ENCODE measurements around the gene DERL3.

The DERL3 gene

GRCh38 chr22:23847310-23847920 is 8.6 kb upstream of the DERL3 start:
- H3K36me3 ChIP-seq (ENCODE audit: control insufficient read depth in 1 of 2, insufficient read depth in 2 of 2, low read length in 2 of 2): no peaks in the 10 kb centered on the region
- H3K9ac ChIP-seq (ENCODE audit: low read depth in 1 of 2, low read length in 2 of 2): no peak overlapping the region
- no peaks in the 10 kb centered on the region for H3K27me3 ChIP-seq (ENCODE audit: control insufficient read depth in 1 of 2, insufficient read depth in 2 of 2, low read length in 2 of 2)
- no peaks in the 10 kb centered on the region for H3K9me3 ChIP-seq (ENCODE audit: control insufficient read depth in 1 of 2, low read length in 2 of 2)
- peaks cover 11 to 45% of the 10 kb centered on the region in 2 donors for H3K4me1 ChIP-seq (ENCODE audit: control insufficient read depth in 1 of 2, insufficient read depth in 2 of 2, low read length in 2 of 2)
- no peak overlapping the region for H3K27ac ChIP-seq (ENCODE audit: low read depth, low read length)
- no peak overlapping the region for H3K4me3 ChIP-seq (ENCODE audit: low read depth in 1 of 2, low read length in 2 of 2)

- Histone ChIP-seq H3K9ac (ENCODE audit: low read depth in 1 of 2, low read length in 2 of 2) (no peak overlapping the region), H3K4me1 (ENCODE audit: control insufficient read depth in 1 of 2, insufficient read depth in 2 of 2, low read length in 2 of 2) (peaks cover 11 to 45% of the 10 kb centered on the region in 2 donors)
Measured at GRCh38 chr22:23846081-23846469, 7.3 kb upstream of the DERL3 start.

GRCh38 chr22:23845265-23846080 is 6.7 kb upstream of the DERL3 start:
- Histone ChIP-seq H3K27ac (ENCODE audit: low read depth, low read length) (peak overlapping the region; percentile 44), H3K9me3 (ENCODE audit: control insufficient read depth in 1 of 2, low read length in 2 of 2) (no peaks in the 10 kb centered on the region), H3K36me3 (ENCODE audit: control insufficient read depth in 1 of 2, insufficient read depth in 2 of 2, low read length in 2 of 2) (no peaks in the 10 kb centered on the region), H3K4me3 (ENCODE audit: low read depth in 1 of 2, low read length in 2 of 2) (no peak overlapping the region), H3K9ac (ENCODE audit: low read depth in 1 of 2, low read length in 2 of 2) (peak overlapping the region in 1 of 2 donors; percentile 25), H3K27me3 (ENCODE audit: control insufficient read depth in 1 of 2, insufficient read depth in 2 of 2, low read length in 2 of 2) (no peaks in the 10 kb centered on the region), H3K4me1 (ENCODE audit: control insufficient read depth in 1 of 2, insufficient read depth in 2 of 2, low read length in 2 of 2) (peaks cover 11 to 45% of the 10 kb centered on the region in 2 donors)

More at GRCh38 chr22:23846081-23846469, 7.3 kb upstream of the DERL3 start:
- no peaks in the 10 kb centered on the region for H3K27me3 ChIP-seq (ENCODE audit: control insufficient read depth in 1 of 2, insufficient read depth in 2 of 2, low read length in 2 of 2)
- H3K27ac ChIP-seq (ENCODE audit: low read depth, low read length): no peak overlapping the region
- H3K4me3 ChIP-seq (ENCODE audit: low read depth in 1 of 2, low read length in 2 of 2): no peak overlapping the region
- no peaks in the 10 kb centered on the region for H3K9me3 ChIP-seq (ENCODE audit: control insufficient read depth in 1 of 2, low read length in 2 of 2)
- H3K36me3 ChIP-seq (ENCODE audit: control insufficient read depth in 1 of 2, insufficient read depth in 2 of 2, low read length in 2 of 2): no peaks in the 10 kb centered on the region

- no peak overlapping the region for H3K4me3 ChIP-seq (ENCODE audit: low read depth in 1 of 2, low read length in 2 of 2)
- no peaks in the 10 kb centered on the region for H3K9me3 ChIP-seq (ENCODE audit: control insufficient read depth in 1 of 2, low read length in 2 of 2)
- no peaks in the 10 kb centered on the region for H3K27me3 ChIP-seq (ENCODE audit: control insufficient read depth in 1 of 2, insufficient read depth in 2 of 2, low read length in 2 of 2)
- no peaks in the 10 kb centered on the region for H3K36me3 ChIP-seq (ENCODE audit: control insufficient read depth in 1 of 2, insufficient read depth in 2 of 2, low read length in 2 of 2)
- peak overlapping the region; percentile 44 for H3K27ac ChIP-seq (ENCODE audit: low read depth, low read length)
- H3K9ac ChIP-seq (ENCODE audit: low read depth in 1 of 2, low read length in 2 of 2): no peak overlapping the region
- peaks cover 11 to 40% of the 10 kb centered on the region in 2 donors for H3K4me1 ChIP-seq (ENCODE audit: control insufficient read depth in 1 of 2, insufficient read depth in 2 of 2, low read length in 2 of 2)
Measured at GRCh38 chr22:23844739-23845202, 6.0 kb upstream of the DERL3 start.

GRCh38 chr22:23842599-23842998 is 3.8 kb upstream of the DERL3 start:
- Histone ChIP-seq H3K9me3 (ENCODE audit: control insufficient read depth in 1 of 2, low read length in 2 of 2) (no peaks in the 10 kb centered on the region), H3K4me3 (ENCODE audit: low read depth in 1 of 2, low read length in 2 of 2) (no peak overlapping the region), H3K9ac (ENCODE audit: low read depth in 1 of 2, low read length in 2 of 2) (no peak overlapping the region), H3K27ac (ENCODE audit: low read depth, low read length) (no peak overlapping the region), H3K36me3 (ENCODE audit: control insufficient read depth in 1 of 2, insufficient read depth in 2 of 2, low read length in 2 of 2) (peaks cover 0 to 4% of the 10 kb centered on the region in 2 donors), H3K4me1 (ENCODE audit: control insufficient read depth in 1 of 2, insufficient read depth in 2 of 2, low read length in 2 of 2) (peaks cover 17 to 48% of the 10 kb centered on the region in 2 donors), H3K27me3 (ENCODE audit: control insufficient read depth in 1 of 2, insufficient read depth in 2 of 2, low read length in 2 of 2) (no peaks in the 10 kb centered on the region)

GRCh38 chr22:23841736-23842445 is 3.1 kb upstream of the DERL3 start:
- Histone ChIP-seq H3K36me3 (ENCODE audit: control insufficient read depth in 1 of 2, insufficient read depth in 2 of 2, low read length in 2 of 2) (peaks cover 2 to 4% of the 10 kb centered on the region in 2 donors), H3K27me3 (ENCODE audit: control insufficient read depth in 1 of 2, insufficient read depth in 2 of 2, low read length in 2 of 2) (no peaks in the 10 kb centered on the region), H3K9ac (ENCODE audit: low read depth in 1 of 2, low read length in 2 of 2) (no peak overlapping the region), H3K9me3 (ENCODE audit: control insufficient read depth in 1 of 2, low read length in 2 of 2) (no peaks in the 10 kb centered on the region), H3K4me3 (ENCODE audit: low read depth in 1 of 2, low read length in 2 of 2) (no peak overlapping the region), H3K4me1 (ENCODE audit: control insufficient read depth in 1 of 2, insufficient read depth in 2 of 2, low read length in 2 of 2) (peaks cover 17 to 50% of the 10 kb centered on the region in 2 donors), H3K27ac (ENCODE audit: low read depth, low read length) (no peak overlapping the region)

- no peaks in the 10 kb centered on the region for H3K27me3 ChIP-seq (ENCODE audit: control insufficient read depth in 1 of 2, insufficient read depth in 2 of 2, low read length in 2 of 2)
- H3K9me3 ChIP-seq (ENCODE audit: control insufficient read depth in 1 of 2, low read length in 2 of 2): no peaks in the 10 kb centered on the region
- no peak overlapping the region for H3K27ac ChIP-seq (ENCODE audit: low read depth, low read length)
- no peak overlapping the region for H3K9ac ChIP-seq (ENCODE audit: low read depth in 1 of 2, low read length in 2 of 2)
- peaks cover 5 to 6% of the 10 kb centered on the region in 2 donors for H3K36me3 ChIP-seq (ENCODE audit: control insufficient read depth in 1 of 2, insufficient read depth in 2 of 2, low read length in 2 of 2)
- H3K4me3 ChIP-seq (ENCODE audit: low read depth in 1 of 2, low read length in 2 of 2): no peak overlapping the region
- H3K4me1 ChIP-seq (ENCODE audit: control insufficient read depth in 1 of 2, insufficient read depth in 2 of 2, low read length in 2 of 2): peaks cover 17 to 45% of the 10 kb centered on the region in 2 donors
Measured at GRCh38 chr22:23841292-23841691, 2.5 kb upstream of the DERL3 start.

- no peaks in the 10 kb centered on the region for H3K9me3 ChIP-seq (ENCODE audit: control insufficient read depth in 1 of 2, low read length in 2 of 2)
- H3K4me1 ChIP-seq (ENCODE audit: control insufficient read depth in 1 of 2, insufficient read depth in 2 of 2, low read length in 2 of 2): peaks cover 10 to 33% of the 10 kb centered on the region in 2 donors
- no peak overlapping the region for H3K27ac ChIP-seq (ENCODE audit: low read depth, low read length)
- peaks cover 12 to 18% of the 10 kb centered on the region in 2 donors for H3K36me3 ChIP-seq (ENCODE audit: control insufficient read depth in 1 of 2, insufficient read depth in 2 of 2, low read length in 2 of 2)
- no peak overlapping the region for H3K9ac ChIP-seq (ENCODE audit: low read depth in 1 of 2, low read length in 2 of 2)
- H3K4me3 ChIP-seq (ENCODE audit: low read depth in 1 of 2, low read length in 2 of 2): no peak overlapping the region
- no peaks in the 10 kb centered on the region for H3K27me3 ChIP-seq (ENCODE audit: control insufficient read depth in 1 of 2, insufficient read depth in 2 of 2, low read length in 2 of 2)
Measured at GRCh38 chr22:23840026-23840425, 1.2 kb upstream of the DERL3 start.

GRCh38 chr22:23837911-23838680 is 710 bp downstream of the DERL3 start:
- Histone ChIP-seq H3K4me3 (ENCODE audit: low read depth in 1 of 2, low read length in 2 of 2) (peak overlapping the region; percentile 66 to 80), H3K36me3 (ENCODE audit: control insufficient read depth in 1 of 2, insufficient read depth in 2 of 2, low read length in 2 of 2) (peaks cover 23 to 35% of the 10 kb centered on the region in 2 donors), H3K27me3 (ENCODE audit: control insufficient read depth in 1 of 2, insufficient read depth in 2 of 2, low read length in 2 of 2) (no peaks in the 10 kb centered on the region), H3K4me1 (ENCODE audit: control insufficient read depth in 1 of 2, insufficient read depth in 2 of 2, low read length in 2 of 2) (peaks cover 6 to 23% of the 10 kb centered on the region in 2 donors), H3K9me3 (ENCODE audit: control insufficient read depth in 1 of 2, low read length in 2 of 2) (no peaks in the 10 kb centered on the region), H3K27ac (ENCODE audit: low read depth, low read length) (no peak overlapping the region), H3K9ac (ENCODE audit: low read depth in 1 of 2, low read length in 2 of 2) (peak overlapping the region; percentile 32 to 33)
